GM18511 (cell line): ENCODE data around the gene GOLGA6L10.
"Not testable (repeated sequence)": the region's sequence is repeated elsewhere in the genome, so short reads cannot be mapped to it uniquely, and the experiment has no call there.

Source experiments
- ATAC-seq: cut with Tn5 transposase; IDR thresholded peaks from one replicate; pipeline ENCODE4 v1.9.1; 2021; ENCODE audit warnings: mild to moderate bottlenecking, moderate library complexity; ENCODE audit not compliant: unreplicated experiment

The GOLGA6L10 gene

GRCh38 chr15:82343851-82344250, 5.4 kb downstream of the GOLGA6L10 start:
- ATAC-seq, result not testable (repeated sequence)

GRCh38 chr15:82342632-82343374, 6.5 kb downstream of the GOLGA6L10 start:
- ATAC-seq, result not testable (repeated sequence)

- not testable (repeated sequence) for ATAC-seq
These were observed 10.7 kb downstream of the GOLGA6L10 start for GRCh38 chr15:82338573-82338972.

GRCh38 chr15:82338053-82338452, 11.2 kb downstream of the GOLGA6L10 start:
- ATAC-seq, result not testable (repeated sequence)

GRCh38 chr15:82337051-82337450, 12.2 kb downstream of the GOLGA6L10 start:
- ATAC-seq, result not testable (repeated sequence)

- ATAC-seq, result peak; percentile 45
These were observed 13.1 kb downstream of the GOLGA6L10 start for GRCh38 chr15:82336180-82336647.

- not testable (repeated sequence) for ATAC-seq
These were observed 14.3 kb downstream of the GOLGA6L10 start for GRCh38 chr15:82335006-82335405.

- not testable (repeated sequence) for ATAC-seq
These were observed 14.7 kb downstream of the GOLGA6L10 start for GRCh38 chr15:82334554-82334932.

GRCh38 chr15:82333603-82334553, 15.4 kb downstream of the GOLGA6L10 start:
- ATAC-seq, result not testable (repeated sequence)

- not testable (repeated sequence) for ATAC-seq
These were observed 16.3 kb downstream of the GOLGA6L10 start for GRCh38 chr15:82332711-82333602.

GRCh38 chr15:82331576-82332304, 17.5 kb downstream of the GOLGA6L10 start:
- ATAC-seq, result peak; percentile 80

- not testable (repeated sequence) for ATAC-seq
These were observed 18.4 kb downstream of the GOLGA6L10 start for GRCh38 chr15:82330921-82331320.

- ATAC-seq, result not testable (repeated sequence)
These were observed 20.2 kb downstream of the GOLGA6L10 start for GRCh38 chr15:82329039-82329438.

- ATAC-seq, result not testable (repeated sequence)
These were observed 21.9 kb downstream of the GOLGA6L10 start for GRCh38 chr15:82327372-82327771.

GRCh38 chr15:82326896-82327295, 22.4 kb downstream of the GOLGA6L10 start:
- not testable (repeated sequence) for ATAC-seq

- ATAC-seq, result not testable (repeated sequence)
These were observed 23.6 kb downstream of the GOLGA6L10 start for GRCh38 chr15:82325646-82326045.

GRCh38 chr15:82324831-82325230, 24.4 kb downstream of the GOLGA6L10 start:
- not testable (repeated sequence) for ATAC-seq

- ATAC-seq, result not testable (repeated sequence)
These were observed 26.8 kb downstream of the GOLGA6L10 start for GRCh38 chr15:82322488-82322887.

GRCh38 chr15:82320861-82321260, 28.4 kb downstream of the GOLGA6L10 start:
- ATAC-seq, result not testable (repeated sequence)
